Naive thymus-derived CD4-positive, alpha-beta T cell (primary cell): ENCODE measurements around the gene BRPF3. TPM values are rescaled to one million over a fixed set of nuclear protein-coding genes. Genes with fewer than 3 reads are reported as not detected.

Experiments
- ATAC-seq: fragments of 150-1000 bp; cut with Tn5 transposase; 2 replicates; pipeline ENCODE4 v1.10.0; 2021; ENCODE audit warnings: mild to moderate bottlenecking, moderate library complexity
- CTCF ChIA-PET: fragments of 350-600 bp; sonication (Branson Sonifier 250); formaldehyde crosslinking; loops from one replicate; lab custom pipeline; 2021; ENCODE audit warnings: antibody characterized with exemption; lab: Charles Lee
- POLR2A ChIA-PET: fragments of 350-600 bp; sonication (Branson Sonifier 250); formaldehyde crosslinking; loops from one replicate; lab custom pipeline; 2021; ENCODE audit warnings: antibody characterized with exemption, inconsistent platforms; lab: Charles Lee
- DNase-seq, 9 donors: peaks; one replicate each; pipeline versions ENCODE4 v3.0.0 to v3.0.0-alpha.2; 2020 to 2022; ENCODE audit warnings: mixed read lengths in 1 of 9
- H3K27ac ChIP-seq: one replicate; pipeline ENCODE4 v1.7.0; 2013; ENCODE audit warnings: mild to moderate bottlenecking, low read depth, low read length, moderate library complexity
- H3K27me3 ChIP-seq, 2 donors: one replicate each; pipeline ENCODE4 v1.7.0; 2013; ENCODE audit warnings: low read length in 2 of 2, mild to moderate bottlenecking in 2 of 2, moderate library complexity in 2 of 2; ENCODE audit not compliant: control insufficient read depth in 2 of 2, insufficient read depth in 2 of 2
- H3K36me3 ChIP-seq, 3 experiments: 1 replicate in 2 of 3; 2 replicates in 1 of 3; pipeline ENCODE4 v1.7.0; 2013; ENCODE audit warnings: low read length in 3 of 3, mild to moderate bottlenecking in 3 of 3, moderate library complexity in 1 of 3; ENCODE audit not compliant: insufficient read depth in 3 of 3, control insufficient read depth in 2 of 3
- H3K4me1 ChIP-seq, 2 donors: one replicate each; pipeline ENCODE4 v1.7.0; 2013; ENCODE audit warnings: low read length in 2 of 2, mild to moderate bottlenecking in 2 of 2, moderate library complexity in 1 of 2; ENCODE audit not compliant: control insufficient read depth in 2 of 2, insufficient read depth in 2 of 2
- H3K4me3 ChIP-seq: 2 replicates; pipeline ENCODE4 v1.7.0; 2013; ENCODE audit warnings: mild to moderate bottlenecking, low read length
- H3K9me3 ChIP-seq, 3 experiments: 1 replicate in 2 of 3; 2 replicates in 1 of 3; pipeline ENCODE4 v1.7.0; 2013; ENCODE audit warnings: low read length in 3 of 3; ENCODE audit not compliant: control insufficient read depth in 2 of 3
- H3K27ac Mint-ChIP-seq, 9 donors: one replicate each; pipeline ENCODE4 v1.8.0; 2020 to 2022; ENCODE audit warnings: mixed read lengths in 9 of 9, mild to moderate bottlenecking in 8 of 9, moderate library complexity in 5 of 9, inconsistent platforms in 2 of 9
- H3K27me3 Mint-ChIP-seq, 5 donors: one replicate each; pipeline ENCODE4 v1.8.0; 2021 to 2022; ENCODE audit warnings: mixed read lengths in 5 of 5, mild to moderate bottlenecking in 1 of 5
- H3K36me3 Mint-ChIP-seq, 5 donors: one replicate each; pipeline ENCODE4 v1.8.0; 2020 to 2022; ENCODE audit warnings: mixed read lengths in 5 of 5, mild to moderate bottlenecking in 3 of 5, inconsistent platforms in 1 of 5
- H3K4me1 Mint-ChIP-seq, 7 donors: one replicate each; pipeline ENCODE4 v1.8.0; 2020 to 2022; ENCODE audit warnings: mixed read lengths in 7 of 7, mild to moderate bottlenecking in 3 of 7, inconsistent platforms in 1 of 7
- H3K4me3 Mint-ChIP-seq, 10 donors: one replicate each; pipeline ENCODE4 v1.8.0; 2020 to 2022; ENCODE audit warnings: mild to moderate bottlenecking in 10 of 10, mixed read lengths in 10 of 10, moderate library complexity in 6 of 10, inconsistent platforms in 2 of 10
- H3K9me3 Mint-ChIP-seq, 11 donors: one replicate each; pipeline ENCODE4 v1.8.0; 2020 to 2022; ENCODE audit warnings: mixed read lengths in 11 of 11, mild to moderate bottlenecking in 4 of 11, inconsistent platforms in 1 of 11, moderate library complexity in 1 of 11
- intact Hi-C, 2 donors: fragments of 100-400 bp; cut with micrococcal nuclease; formaldehyde crosslinking; loops; one replicate each; pipeline ENCODE4 v1.15.1; 2023
- polyA plus RNA-seq, 2 donors: library from polyadenylated mRNA; unstranded; fragments of 300-500 nt; fragmentation: Illumina TruSeq; gene quantifications; one replicate each; pipeline ENCODE4 v1.2.3, GENCODE V29; 2021
- total RNA-seq, 6 experiments: library from RNA in 5 of 6; stranded (reverse) in 5 of 6; gene quantifications; 1 replicate in 5 of 6; 2 replicates in 1 of 6; pipeline ENCODE4 v1.2.3 and lab custom pipeline; 2021 to 2026

BRPF3 gene
- total RNA-seq: 10 to 100 TPM; 27.5 to 40.0 (median 35.2) TPM
- polyA plus RNA-seq: 1 to 10 TPM; 5.1 to 9.0 TPM
- total RNA-seq (lab: John Stamatoyannopoulos, UW): 51.4 reads per million, percentile 72 among the genes with 10 or more reads in this experiment

- POLR2A ChIA-PET: interaction anchor here (0.6 to 2.3 kb wide), 8 partner anchors 7 to 168 kb away, joined by 3 to 17 read pairs (median 6); partner anchors contain the start of gene MAPK14
Observed at GRCh38 chr6:36196113-36196879, at the start of gene BRPF3. TSS of gene BRPF3 (plus strand) at chr6:36196744. CDS start at chr6:36200323, 3,579 bp downstream.

GRCh38 chr6:36147294-36147693 is 49.2 kb upstream of the BRPF3 start:
- Mint-ChIP-seq H3K9me3 (peaks cover 0 to 15% (median 6%) of the 10 kb centered on the region in 11 donors), H3K4me3 (peak overlapping the region in 1 of 10 donors; percentile 8), H3K27me3 (no peaks in the 10 kb centered on the region), H3K27ac (peak overlapping the region in 7 of 9 donors; percentile 7 to 69 (median 41)), H3K36me3 (peaks cover 0 to 11% (median 10%) of the 10 kb centered on the region in 5 donors), H3K4me1 (peaks cover 11 to 25% (median 19%) of the 10 kb centered on the region in 7 donors)
- Histone ChIP-seq H3K4me1 (no peaks in the 10 kb centered on the region), H3K27ac (no peak overlapping the region), H3K36me3 (no peaks in the 10 kb centered on the region), H3K27me3 (no peaks in the 10 kb centered on the region), H3K4me3 (no peak overlapping the region), H3K9me3 (peaks cover 0 to 4% (median 0%) of the 10 kb centered on the region in 3 experiments)
- intact Hi-C loops: no loop called here
- CTCF ChIA-PET: no interaction called here
- POLR2A ChIA-PET: interaction anchor here (0.6 kb wide), 1 partner anchor 209 kb away, joined by 8 read pairs; no protein-coding TSS in a partner anchor
- DNase-seq (no peak), ATAC-seq (no peak)

More at GRCh38 chr6:36196113-36196879, at the start of gene BRPF3:
- CTCF ChIA-PET: interaction anchor here (1.6 to 1.8 kb wide), 2 partner anchors 65 to 168 kb away, joined by 10 to 14 read pairs; no protein-coding TSS in a partner anchor
- Mint-ChIP-seq H3K27me3 (peaks cover 0 to 8% (median 0%) of the 10 kb centered on the region in 5 donors), H3K36me3 (peaks cover 0 to 18% (median 14%) of the 10 kb centered on the region in 5 donors), H3K27ac (peak within 1 kb of the TSS; percentile 88 to 96 (median 94)), H3K4me1 (peaks cover 14 to 52% (median 40%) of the 10 kb centered on the region in 7 donors), H3K9me3 (peaks cover 0 to 4% (median 0%) of the 10 kb centered on the region in 11 donors), H3K4me3 (peak within 1 kb of the TSS; percentile 88 to 95 (median 92))
- peak within 1 kb of the TSS; percentile 84 for H3K27ac ChIP-seq
- H3K9me3 ChIP-seq: no peaks in the 10 kb centered on the region
- intact Hi-C loops: loop anchor here (1.0 to 5.0 kb wide), 11 partner anchors 65 to 1439 kb away; partner anchors contain the start of genes SRPK1 (in 2 of the 2), CDKN1A (in 1 of the 2), KCTD20 (in 1 of the 2) and MAPK14 (in 1 of the 2)
- ATAC-seq: peak; percentile 71
- no peaks in the 10 kb centered on the region for H3K27me3 ChIP-seq
- H3K4me1 ChIP-seq: peaks cover 26 to 29% of the 10 kb centered on the region in 2 donors
- peaks cover 0 to 16% (median 0%) of the 10 kb centered on the region in 3 experiments for H3K36me3 ChIP-seq
- DNase-seq: peak; percentile 67 to 86 (median 82)
- H3K4me3 ChIP-seq: peak within 1 kb of the TSS; percentile 89

- no peaks in the 10 kb centered on the region for H3K4me1 ChIP-seq
- H3K27ac ChIP-seq: no peak overlapping the region
- ChIA-PET CTCF (no interaction called here), POLR2A (no interaction called here)
- H3K27me3 Mint-ChIP-seq: no peaks in the 10 kb centered on the region
- H3K9me3 ChIP-seq: peaks cover 0 to 4% (median 0%) of the 10 kb centered on the region in 3 experiments
- H3K4me1 Mint-ChIP-seq: peaks cover 11 to 21% (median 20%) of the 10 kb centered on the region in 7 donors
- no peaks in the 10 kb centered on the region for H3K36me3 ChIP-seq
- DNase-seq: no peak
- no peaks in the 10 kb centered on the region for H3K27me3 ChIP-seq
- H3K36me3 Mint-ChIP-seq: peaks cover 0 to 22% (median 19%) of the 10 kb centered on the region in 5 donors
- H3K4me3 ChIP-seq: no peak overlapping the region
- peaks cover 0 to 16% (median 6%) of the 10 kb centered on the region in 11 donors for H3K9me3 Mint-ChIP-seq
- H3K4me3 Mint-ChIP-seq: no peak overlapping the region
- intact Hi-C loops: no loop called here
- H3K27ac Mint-ChIP-seq: no peak overlapping the region
- no peak for ATAC-seq
Observed at GRCh38 chr6:36149476-36149875, 47.1 kb upstream of the BRPF3 start.

GRCh38 chr6:36150283-36150682 is 46.3 kb upstream of the BRPF3 start:
- H3K27ac Mint-ChIP-seq: peak overlapping the region in 1 of 9 donors; percentile 14
- H3K4me3 ChIP-seq: no peak overlapping the region
- ChIA-PET POLR2A (interaction anchor here (0.7 kb wide), 1 partner anchor 413 kb away, joined by 3 read pairs; no protein-coding TSS in a partner anchor), CTCF (no interaction called here)
- no peaks in the 10 kb centered on the region for H3K27me3 ChIP-seq
- peaks cover 0 to 26% (median 24%) of the 10 kb centered on the region in 5 donors for H3K36me3 Mint-ChIP-seq
- intact Hi-C loops: no loop called here
- peaks cover 0 to 4% (median 0%) of the 10 kb centered on the region in 3 experiments for H3K9me3 ChIP-seq
- H3K4me3 Mint-ChIP-seq: peak overlapping the region in 1 of 10 donors; percentile 37
- DNase-seq: no peak
- H3K36me3 ChIP-seq: no peaks in the 10 kb centered on the region
- peaks cover 11 to 22% (median 20%) of the 10 kb centered on the region in 7 donors for H3K4me1 Mint-ChIP-seq
- ATAC-seq: no peak
- no peaks in the 10 kb centered on the region for H3K27me3 Mint-ChIP-seq
- no peaks in the 10 kb centered on the region for H3K4me1 ChIP-seq
- H3K9me3 Mint-ChIP-seq: peaks cover 0 to 24% (median 6%) of the 10 kb centered on the region in 11 donors
- no peak overlapping the region for H3K27ac ChIP-seq

- Histone ChIP-seq H3K36me3 (no peaks in the 10 kb centered on the region), H3K4me1 (no peaks in the 10 kb centered on the region), H3K4me3 (no peak overlapping the region), H3K27ac (no peak overlapping the region), H3K27me3 (no peaks in the 10 kb centered on the region), H3K9me3 (no peaks in the 10 kb centered on the region)
- H3K4me3 Mint-ChIP-seq: no peak overlapping the region
- H3K36me3 Mint-ChIP-seq: peaks cover 0 to 30% (median 22%) of the 10 kb centered on the region in 5 donors
- H3K27ac Mint-ChIP-seq: no peak overlapping the region
- DNase-seq (no peak), ATAC-seq (no peak)
- peaks cover 0 to 19% (median 5%) of the 10 kb centered on the region in 11 donors for H3K9me3 Mint-ChIP-seq
- intact Hi-C loops: no loop called here
- H3K27me3 Mint-ChIP-seq: no peaks in the 10 kb centered on the region
- ChIA-PET POLR2A (no interaction called here), CTCF (no interaction called here)
- H3K4me1 Mint-ChIP-seq: peaks cover 0 to 10% (median 8%) of the 10 kb centered on the region in 7 donors
Observed at GRCh38 chr6:36154286-36154685, 42.3 kb upstream of the BRPF3 start.

- H3K27me3 Mint-ChIP-seq: no peaks in the 10 kb centered on the region
- peaks cover 0 to 20% (median 5%) of the 10 kb centered on the region in 11 donors for H3K9me3 Mint-ChIP-seq
- Histone ChIP-seq H3K9me3 (no peaks in the 10 kb centered on the region), H3K27ac (no peak overlapping the region), H3K27me3 (no peaks in the 10 kb centered on the region), H3K4me1 (no peaks in the 10 kb centered on the region), H3K36me3 (peaks cover 0 to 8% (median 0%) of the 10 kb centered on the region in 3 experiments), H3K4me3 (no peak overlapping the region)
- H3K4me3 Mint-ChIP-seq: no peak overlapping the region
- POLR2A ChIA-PET: interaction anchor here (0.5 kb wide), 1 partner anchor 28 kb away, joined by 3 read pairs; no protein-coding TSS in a partner anchor
- CTCF ChIA-PET: no interaction called here
- DNase-seq (no peak), ATAC-seq (no peak)
- H3K36me3 Mint-ChIP-seq: peaks cover 0 to 38% (median 29%) of the 10 kb centered on the region in 5 donors
- H3K4me1 Mint-ChIP-seq: peaks cover 0 to 6% (median 2%) of the 10 kb centered on the region in 7 donors
- intact Hi-C loops: no loop called here
- H3K27ac Mint-ChIP-seq: no peak overlapping the region
Observed at GRCh38 chr6:36155662-36156061, 40.9 kb upstream of the BRPF3 start.
